CD4-positive, alpha-beta T cell treated with Interleukin-6 at 100 ng/mL for 8 hours (primary cell): ENCODE data around the gene VDR.
A peak's percentile ranks its signal among the peaks of the same experiment; 100 is the strongest.

Experiments used
- DNase-seq: peaks from one replicate; pipeline ENCODE4 v3.0.0-alpha.2; 2020; ENCODE audit warnings: mixed read lengths, low spot score

Gene VDR

DNA sequence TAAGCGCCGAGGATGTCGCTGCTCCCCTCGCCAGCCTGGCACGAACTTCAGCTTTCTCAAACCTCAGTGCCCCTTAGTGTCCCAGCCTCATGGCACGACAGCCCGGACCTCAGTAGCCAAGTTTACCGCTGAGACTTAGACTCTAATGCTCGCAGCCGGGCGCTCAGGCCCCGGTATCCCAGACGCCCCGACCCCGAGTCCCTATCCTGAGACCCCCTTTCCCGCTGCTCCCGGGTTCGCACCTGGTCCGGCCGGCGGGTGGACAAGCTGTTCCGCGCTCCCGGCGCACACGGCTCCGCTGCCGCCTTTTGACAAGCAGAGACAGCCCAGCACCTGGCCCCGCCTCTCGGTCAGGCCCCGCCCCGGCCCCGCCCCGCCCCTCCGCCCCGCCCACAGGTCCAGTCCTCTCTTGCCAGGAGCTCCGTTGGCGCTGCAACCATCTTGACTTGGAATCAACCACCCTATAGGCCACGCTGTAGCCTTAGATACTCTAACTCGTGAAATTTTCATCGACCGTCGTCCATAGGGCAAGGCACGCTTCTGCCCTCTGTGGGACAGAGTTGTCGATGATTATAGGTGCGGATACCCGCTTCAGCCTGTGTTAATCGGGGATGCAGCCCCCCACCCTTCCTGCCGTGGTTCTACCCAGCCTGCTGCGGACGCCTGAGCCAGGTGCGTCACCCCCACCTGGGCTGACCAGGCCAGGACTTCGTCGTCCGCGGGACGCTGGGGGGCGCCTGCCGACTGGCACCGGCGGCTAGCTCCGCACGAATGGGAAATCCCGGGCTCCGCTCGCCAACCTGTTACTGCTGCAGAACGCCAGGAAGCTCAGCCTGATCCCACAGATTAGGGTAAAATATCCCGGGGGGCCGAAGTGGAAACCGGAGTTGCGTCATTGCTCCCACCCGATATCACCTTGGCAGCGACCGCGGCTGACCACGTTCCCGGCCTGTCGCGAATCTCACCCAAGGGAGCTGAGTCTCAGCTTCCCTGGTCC, at the start of gene VDR:
TSS of gene VDR (minus strand) at position 282 of the 997 bp plus-strand sequence. CDS start 25,881 bp downstream, outside the sequence.
- DNase-seq = peak; percentile 87

DNA sequence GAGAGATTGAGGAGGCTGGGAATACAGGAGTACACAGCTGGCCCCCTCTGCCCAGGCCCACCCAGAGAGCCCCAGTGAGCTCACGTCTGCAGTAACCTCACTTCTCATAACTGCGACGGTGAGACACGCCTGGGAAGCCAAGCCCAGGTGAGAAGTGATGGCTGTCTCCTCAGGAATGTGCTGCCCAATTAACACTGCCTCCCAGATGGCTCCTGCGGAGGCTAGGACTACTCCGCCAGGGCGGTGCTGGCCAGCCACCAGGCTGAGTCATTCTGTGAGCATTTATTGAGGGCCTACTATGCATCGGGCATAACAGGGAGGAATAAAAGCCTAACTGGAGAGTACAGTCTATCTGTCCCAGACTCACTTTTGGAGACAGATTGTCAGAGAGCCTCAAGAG, 49.3 kb upstream of the VDR start:
- DNase-seq = no peak

DNA sequence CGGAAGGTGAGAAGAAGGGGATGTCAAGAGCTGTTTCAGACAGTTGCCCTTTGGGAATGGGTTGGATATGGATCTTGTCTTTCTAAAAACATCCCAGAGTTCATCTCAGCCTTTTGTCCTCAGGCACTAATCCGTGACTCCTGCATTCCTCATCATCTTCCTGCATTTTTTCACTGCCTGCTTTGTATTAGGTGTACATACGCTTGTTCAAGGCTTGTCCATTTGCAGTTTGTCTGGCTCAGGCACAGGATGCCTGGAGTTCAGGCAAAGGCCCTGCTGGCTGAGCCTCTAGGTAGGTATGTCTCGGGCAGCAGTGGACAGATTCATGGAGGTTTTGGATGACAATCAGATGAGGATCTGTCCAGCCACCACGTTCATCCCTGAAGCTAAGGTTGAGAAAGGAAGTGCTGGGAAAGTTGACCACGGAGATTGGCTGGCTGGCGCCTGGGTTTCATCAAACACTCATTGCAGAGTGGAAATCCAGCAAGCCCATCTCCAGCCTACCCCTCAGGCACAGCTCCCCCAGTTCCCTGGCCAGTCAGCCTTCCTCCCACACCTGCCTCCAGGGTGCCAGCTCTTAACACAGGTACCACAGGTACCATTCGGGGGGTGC, 46.2 kb upstream of the VDR start:
- no peak for DNase-seq

GRCh38 chr12:47949441-47950341, 44.9 kb upstream of the VDR start:
- DNase-seq = peak; percentile 25

- no peak for DNase-seq
These were observed 42.5 kb upstream of the VDR start for GRCh38 chr12:47947341-47947740.

DNA sequence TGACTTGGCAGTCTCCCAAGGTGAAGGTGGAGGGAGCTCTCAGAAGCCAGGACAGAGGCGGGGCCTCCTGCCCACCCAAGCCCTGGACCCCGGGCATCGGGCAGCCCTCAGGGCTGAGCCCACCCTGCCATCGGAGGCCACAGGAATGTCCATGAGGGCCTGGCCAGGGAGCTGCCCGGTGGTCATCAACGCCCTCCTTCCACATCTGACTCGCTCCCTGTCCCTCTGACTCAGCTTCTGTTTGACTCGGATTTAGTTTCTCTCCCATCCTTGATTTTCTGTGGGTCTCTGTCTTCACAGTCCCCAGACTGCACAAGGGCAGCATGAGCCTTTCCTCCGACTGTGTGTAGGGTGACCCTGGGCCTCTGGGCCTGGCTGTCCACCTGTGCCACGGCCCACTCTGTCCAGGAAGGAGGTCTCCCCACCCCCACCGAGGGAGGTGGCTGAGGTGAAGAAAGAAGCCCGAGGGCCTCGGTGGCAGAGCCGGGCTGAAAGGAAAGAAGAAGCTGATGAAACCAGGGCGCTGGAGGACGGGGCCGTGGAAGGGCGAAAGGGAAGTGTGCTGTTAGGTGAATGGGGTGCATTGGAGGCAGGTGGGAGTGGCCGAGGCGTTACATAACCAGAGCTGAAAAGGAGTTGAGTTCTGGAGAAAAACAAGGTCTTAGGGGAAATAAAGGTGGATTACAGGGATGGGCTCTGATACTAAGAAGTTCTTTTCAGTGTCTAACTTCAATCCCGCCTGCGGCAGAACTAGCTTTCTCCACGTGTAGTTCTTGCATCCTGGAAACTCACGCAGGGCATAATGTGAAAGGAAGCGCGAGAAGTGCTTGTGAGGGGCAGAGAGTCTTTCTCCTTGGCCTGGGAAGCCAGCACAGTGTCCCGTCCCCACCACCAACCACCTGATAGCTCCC, 41.9 kb upstream of the VDR start:
- no peak for DNase-seq

- DNase-seq = no peak
These were observed 40.5 kb upstream of the VDR start for GRCh38 chr12:47945341-47945728.

DNA sequence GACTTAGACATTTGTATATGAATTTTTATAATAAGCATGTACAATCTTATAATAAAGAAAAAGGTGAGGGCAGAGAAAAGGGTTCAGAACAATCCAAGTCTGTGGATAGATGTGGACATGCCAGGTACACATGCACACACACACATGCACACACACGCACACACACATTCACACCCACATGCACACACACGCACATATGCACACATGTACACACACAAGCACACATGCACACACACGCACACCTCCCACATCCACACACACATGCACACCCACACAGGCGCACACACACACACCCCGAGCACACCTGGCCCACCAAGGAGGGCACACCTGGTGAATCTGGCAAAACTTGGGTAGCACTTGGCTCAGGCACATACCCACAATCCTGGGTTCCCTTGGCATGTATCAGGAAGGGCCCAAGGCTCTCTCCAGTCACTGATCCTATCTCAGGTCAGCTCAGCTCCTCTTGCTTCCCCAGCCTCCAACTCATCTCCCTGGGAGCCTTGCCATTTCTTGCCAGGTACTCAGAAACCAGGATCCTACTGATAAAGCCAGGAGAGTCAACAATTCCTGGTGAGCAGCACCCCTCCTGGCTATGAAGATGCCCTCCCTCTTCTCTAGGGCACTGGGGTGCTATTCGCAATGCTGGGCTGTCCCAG, 40.0 kb upstream of the VDR start:
- DNase-seq = no peak

DNA sequence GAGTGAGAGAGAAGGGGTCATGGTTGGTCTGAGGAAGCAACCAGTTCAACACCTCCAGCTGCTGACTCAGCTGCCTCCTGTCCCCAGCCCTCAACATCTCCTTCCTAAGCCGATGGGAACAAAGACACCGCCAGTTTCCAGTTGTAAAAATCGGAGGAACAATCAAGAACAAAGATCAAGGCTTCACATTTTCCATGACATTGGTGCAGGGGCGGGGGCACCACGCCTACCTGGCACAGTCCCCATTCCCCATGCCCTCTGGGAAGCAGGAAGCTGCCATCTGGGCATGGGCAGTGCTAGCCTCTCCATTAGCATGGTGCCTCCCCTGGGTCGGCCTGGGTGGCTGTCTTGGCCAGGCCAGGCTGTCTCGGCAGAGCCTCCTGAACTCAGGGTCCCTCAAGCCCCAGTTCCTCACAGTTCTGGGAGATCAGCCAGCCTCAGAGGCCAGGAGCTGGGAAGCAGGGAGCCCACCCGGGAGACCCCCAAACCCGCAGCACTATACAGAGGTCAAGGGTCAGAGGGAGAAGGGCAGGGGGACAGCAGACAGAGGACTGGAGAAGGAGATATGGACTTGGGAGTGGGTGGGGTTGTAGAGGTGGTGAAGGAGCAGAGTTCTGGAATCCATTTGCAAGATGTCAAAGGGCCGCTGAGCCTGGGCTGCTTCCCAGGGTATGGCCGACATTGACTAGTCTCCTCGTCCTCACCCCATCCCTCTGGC, 39.0 kb upstream of the VDR start:
- DNase-seq = no peak

- no peak for DNase-seq
These were observed 37.9 kb upstream of the VDR start for GRCh38 chr12:47942614-47943225.

GRCh38 chr12:47941871-47942613, 37.2 kb upstream of the VDR start:
- peak; percentile 26 for DNase-seq

DNA sequence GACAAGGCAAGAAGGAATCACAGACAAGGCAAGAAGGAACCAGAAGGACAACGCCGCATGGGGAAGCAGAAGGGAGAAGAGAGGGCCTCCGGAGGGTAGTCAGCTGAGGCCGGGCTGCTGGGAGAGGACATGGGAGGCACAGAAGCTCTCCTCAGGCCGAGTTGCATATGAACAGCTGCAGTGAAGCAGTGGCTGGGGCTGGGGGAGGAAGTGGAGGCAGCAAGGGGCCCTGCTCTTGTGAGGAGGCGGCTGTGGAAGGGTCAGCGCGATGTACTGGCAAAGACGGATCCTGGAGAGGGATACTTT, 36.6 kb upstream of the VDR start:
- no peak for DNase-seq

DNA sequence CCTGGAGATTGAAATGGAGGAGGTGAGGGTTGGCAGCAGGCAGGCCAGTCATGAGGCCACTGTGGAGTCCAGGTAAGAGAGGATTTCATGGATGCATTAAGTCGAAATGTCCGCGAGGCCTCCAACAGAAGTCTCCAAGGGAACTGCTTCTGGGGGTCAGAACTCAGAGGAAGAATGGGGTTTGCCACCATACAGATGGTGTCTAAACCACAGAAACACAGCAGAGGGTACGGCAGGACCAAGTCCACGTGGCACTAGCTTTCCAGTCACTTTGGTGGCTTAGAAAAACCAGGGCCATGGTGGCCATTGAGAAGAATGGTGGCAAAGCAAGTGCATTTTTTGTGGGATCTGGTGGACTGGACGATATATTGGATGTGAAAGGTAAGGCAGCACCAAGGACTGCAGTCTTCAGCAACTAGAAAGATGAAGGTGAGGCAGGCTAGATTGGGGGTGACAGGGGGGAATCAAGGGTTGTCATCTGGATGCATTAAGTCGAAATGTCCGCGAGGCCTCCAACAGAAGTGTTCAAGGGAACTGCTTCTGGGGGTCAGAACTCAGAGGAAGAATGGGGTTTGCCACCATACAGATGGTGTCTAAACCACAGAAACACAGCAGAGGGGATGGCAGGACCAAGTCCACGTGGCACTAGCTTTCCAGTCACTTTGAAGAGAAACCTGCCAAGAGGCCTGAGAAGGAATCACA, 36.1 kb upstream of the VDR start:
- no peak for DNase-seq

DNA sequence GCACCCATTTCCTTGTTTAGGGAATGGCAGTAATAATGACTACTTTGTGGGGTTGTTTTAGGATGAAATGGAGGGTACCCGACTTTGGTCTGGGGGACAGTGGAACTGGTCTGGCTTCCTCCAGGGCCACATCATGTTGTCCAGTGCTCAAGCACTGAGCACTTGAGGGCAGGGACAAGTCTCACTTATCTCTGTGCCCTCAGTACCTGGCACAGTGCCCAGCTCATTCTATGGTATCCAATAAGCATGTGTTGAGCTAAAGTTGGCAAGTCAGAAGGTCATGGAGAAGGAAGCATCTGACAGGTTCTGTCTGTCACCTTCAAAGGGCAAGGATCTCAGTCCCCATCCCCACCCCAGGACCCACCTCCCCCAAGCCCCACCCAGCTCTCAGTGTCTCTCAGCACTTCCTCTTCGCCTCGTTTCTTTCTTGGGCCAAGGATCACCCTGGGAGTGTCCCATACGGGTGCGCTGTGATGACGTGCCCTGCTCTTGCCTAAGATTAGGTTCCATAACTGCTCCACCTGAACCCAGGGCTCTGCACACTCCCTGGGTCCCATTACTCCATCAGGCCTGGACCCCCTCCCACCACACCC, 34.3 kb upstream of the VDR start:
- DNase-seq = no peak

DNA sequence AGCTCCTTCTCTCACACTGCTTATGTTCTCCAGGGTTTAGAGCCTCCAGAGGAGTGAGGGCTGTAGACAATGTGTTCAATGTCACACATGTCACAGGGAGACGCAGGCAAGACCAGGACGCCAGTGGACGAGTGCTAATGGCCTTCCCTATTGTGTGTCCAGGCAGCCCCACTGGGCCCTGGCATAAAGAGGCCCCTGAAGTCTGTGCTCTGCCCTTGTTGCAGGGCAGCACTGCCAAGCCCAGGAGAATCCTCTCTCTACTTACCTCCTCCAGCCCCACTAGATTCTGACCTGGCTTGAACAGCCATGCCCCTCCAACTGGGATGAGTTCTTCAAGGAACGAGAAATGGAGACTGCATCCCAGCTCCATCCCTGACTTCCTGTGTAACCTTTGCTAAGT, 33.8 kb upstream of the VDR start:
- DNase-seq = no peak

GRCh38 chr12:47938093-47938492, 33.3 kb upstream of the VDR start:
- no peak for DNase-seq

- DNase-seq = no peak
These were observed 30.4 kb upstream of the VDR start for GRCh38 chr12:47935184-47935583.

DNA sequence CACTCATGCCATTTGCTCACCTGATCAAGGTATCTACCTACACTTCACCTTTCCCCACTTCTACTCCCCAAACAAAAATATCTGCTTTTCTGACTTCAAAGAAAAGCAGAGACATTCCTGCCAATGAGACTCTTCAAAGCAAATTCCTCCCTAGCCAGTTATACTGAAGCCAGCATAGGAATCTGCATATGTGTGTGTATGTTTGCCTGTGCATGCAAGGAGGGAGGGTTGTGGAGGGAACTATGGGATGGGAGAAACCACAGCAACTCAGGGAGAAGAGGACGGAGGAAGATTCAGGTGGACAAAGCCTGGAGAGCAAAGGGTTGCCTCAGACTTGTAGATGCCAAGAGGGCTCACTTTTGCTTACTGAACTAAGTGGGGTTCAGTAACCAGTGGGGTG, 26.4 kb upstream of the VDR start:
- no peak for DNase-seq
